SK-N-SH treated with all-trans-retinoic acid at 6 μM for 48 hours (cell line): ENCODE results near the gene DLG2.

Experiments
- ARNTL ChIP-seq: fragments of 450-650 bp; formaldehyde crosslinking; IDR thresholded peaks from 2 replicates; pipeline ENCODE4 v1.5.0; 2020; ENCODE audit warnings: low read depth, mild to moderate bottlenecking, moderate library complexity, borderline replicate concordance
- BACH2 ChIP-seq: fragments of 250-450 bp; sonication (Bioruptor Pico); IDR thresholded peaks from 2 replicates; pipeline ENCODE4 v1.9.0; 2021; ENCODE audit warnings: mild to moderate bottlenecking, borderline replicate concordance
- CSDC2 ChIP-seq: fragments of 250-450 bp; sonication (Bioruptor Pico); IDR thresholded peaks from 2 replicates; pipeline ENCODE4 v1.5.0; 2020; ENCODE audit warnings: mild to moderate bottlenecking, moderate library complexity
- RARB ChIP-seq: fragments of 250-450 bp; sonication (Bioruptor Pico); IDR thresholded peaks from 2 replicates; pipeline ENCODE4 v1.8.0; 2021; ENCODE audit warnings: mild to moderate bottlenecking, moderate library complexity
- TOX ChIP-seq: fragments of 250-450 bp; sonication (Bioruptor Pico); IDR thresholded peaks from 2 replicates; pipeline ENCODE4 v1.8.0; 2021; ENCODE audit warnings: mild to moderate bottlenecking, moderate library complexity, borderline replicate concordance
- ZFP30 ChIP-seq: fragments of 450-650 bp; formaldehyde crosslinking; IDR thresholded peaks from 2 replicates; pipeline ENCODE4 v1.5.0; 2022; ENCODE audit warnings: mild to moderate bottlenecking, moderate library complexity
- TF ChIP-seq, protein P1 (sequence below): fragments of 250-450 bp; sonication (Bioruptor Pico); IDR thresholded peaks from 2 replicates; pipeline ENCODE4 v1.8.0; 2020; ENCODE audit warnings: mild to moderate bottlenecking, moderate library complexity, borderline replicate concordance
- TF ChIP-seq, protein P2 (sequence below): fragments of 250-450 bp; sonication (Bioruptor Pico); IDR thresholded peaks from 2 replicates; pipeline ENCODE4 v1.5.1; 2021; ENCODE audit warnings: mild to moderate bottlenecking, moderate library complexity

GRCh38 chr11:84922836-84923235 is 704.3 kb downstream of the DLG2 start:
- TF ChIP-seq RARB (CRISPR knock-in tag): no peak
- TF ChIP-seq BACH2 (CRISPR knock-in tag): no peak
- no peak for TF ChIP-seq ARNTL (CRISPR knock-in tag)
- no peak for TF ChIP-seq ZFP30
- TF ChIP-seq, protein P1, sequence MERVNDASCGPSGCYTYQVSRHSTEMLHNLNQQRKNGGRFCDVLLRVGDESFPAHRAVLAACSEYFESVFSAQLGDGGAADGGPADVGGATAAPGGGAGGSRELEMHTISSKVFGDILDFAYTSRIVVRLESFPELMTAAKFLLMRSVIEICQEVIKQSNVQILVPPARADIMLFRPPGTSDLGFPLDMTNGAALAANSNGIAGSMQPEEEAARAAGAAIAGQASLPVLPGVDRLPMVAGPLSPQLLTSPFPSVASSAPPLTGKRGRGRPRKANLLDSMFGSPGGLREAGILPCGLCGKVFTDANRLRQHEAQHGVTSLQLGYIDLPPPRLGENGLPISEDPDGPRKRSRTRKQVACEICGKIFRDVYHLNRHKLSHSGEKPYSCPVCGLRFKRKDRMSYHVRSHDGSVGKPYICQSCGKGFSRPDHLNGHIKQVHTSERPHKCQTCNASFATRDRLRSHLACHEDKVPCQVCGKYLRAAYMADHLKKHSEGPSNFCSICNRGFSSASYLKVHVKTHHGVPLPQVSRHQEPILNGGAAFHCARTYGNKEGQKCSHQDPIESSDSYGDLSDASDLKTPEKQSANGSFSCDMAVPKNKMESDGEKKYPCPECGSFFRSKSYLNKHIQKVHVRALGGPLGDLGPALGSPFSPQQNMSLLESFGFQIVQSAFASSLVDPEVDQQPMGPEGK (CRISPR knock-in tag): no peak
- no peak for TF ChIP-seq TOX (CRISPR knock-in tag)
- TF ChIP-seq, protein P2, sequence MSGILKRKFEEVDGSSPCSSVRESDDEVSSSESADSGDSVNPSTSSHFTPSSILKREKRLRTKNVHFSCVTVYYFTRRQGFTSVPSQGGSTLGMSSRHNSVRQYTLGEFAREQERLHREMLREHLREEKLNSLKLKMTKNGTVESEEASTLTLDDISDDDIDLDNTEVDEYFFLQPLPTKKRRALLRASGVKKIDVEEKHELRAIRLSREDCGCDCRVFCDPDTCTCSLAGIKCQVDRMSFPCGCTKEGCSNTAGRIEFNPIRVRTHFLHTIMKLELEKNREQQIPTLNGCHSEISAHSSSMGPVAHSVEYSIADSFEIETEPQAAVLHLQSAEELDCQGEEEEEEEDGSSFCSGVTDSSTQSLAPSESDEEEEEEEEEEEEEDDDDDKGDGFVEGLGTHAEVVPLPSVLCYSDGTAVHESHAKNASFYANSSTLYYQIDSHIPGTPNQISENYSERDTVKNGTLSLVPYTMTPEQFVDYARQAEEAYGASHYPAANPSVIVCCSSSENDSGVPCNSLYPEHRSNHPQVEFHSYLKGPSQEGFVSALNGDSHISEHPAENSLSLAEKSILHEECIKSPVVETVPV (CRISPR knock-in tag): no peak
- TF ChIP-seq CSDC2: no peak
